Measurements from ENCODE around the gene SAMD10.
"Not testable (repeated sequence)": the region's sequence is repeated elsewhere in the genome, so short reads cannot be mapped to it uniquely, and the experiment has no call there.

SAMD10 gene

GRCh38 chr20:63976980-63977738 is 2.3 kb downstream of the SAMD10 start:
- Mint-ChIP-seq H3K4me1 (ENCODE audit: low read depth) (peaks cover 51% of the 10 kb centered on the region), H3K27ac (peak overlapping the region; percentile 11)

GRCh38 chr20:63976511-63976910 is 2.9 kb downstream of the SAMD10 start:
- Mint-ChIP-seq H3K4me3 (peak overlapping the region; percentile 2), H3K36me3 (ENCODE audit: low read depth) (peaks cover 24% of the 10 kb centered on the region), H3K4me1 (ENCODE audit: low read depth) (peaks cover 46% of the 10 kb centered on the region)
- H3K27me3 Mint-ChIP-seq, H3K27ac Mint-ChIP-seq, H3K9me3 Mint-ChIP-seq: not testable (repeated sequence)

More at GRCh38 chr20:63976980-63977738, 2.3 kb downstream of the SAMD10 start:
- Mint-ChIP-seq H3K27me3 (no peaks in the 10 kb centered on the region), H3K4me3 (peak overlapping the region; percentile 82), H3K36me3 (ENCODE audit: low read depth) (peaks cover 24% of the 10 kb centered on the region), H3K9me3 (no peaks in the 10 kb centered on the region)

- peaks cover 24% of the 10 kb centered on the region for H3K36me3 Mint-ChIP-seq (ENCODE audit: low read depth)
- H3K4me1 Mint-ChIP-seq (ENCODE audit: low read depth) = peaks cover 33% of the 10 kb centered on the region
- H3K27me3 Mint-ChIP-seq = no peaks in the 10 kb centered on the region
- H3K4me3 Mint-ChIP-seq = no peak overlapping the region
- H3K27ac Mint-ChIP-seq = no peak overlapping the region
- H3K9me3 Mint-ChIP-seq = no peaks in the 10 kb centered on the region
These were observed 4.8 kb downstream of the SAMD10 start for GRCh38 chr20:63974402-63975200.

- no peaks in the 10 kb centered on the region for H3K9me3 Mint-ChIP-seq
- H3K36me3 Mint-ChIP-seq (ENCODE audit: low read depth) = peaks cover 24% of the 10 kb centered on the region
- H3K27me3 Mint-ChIP-seq = no peaks in the 10 kb centered on the region
- no peak overlapping the region for H3K4me3 Mint-ChIP-seq
- peaks cover 35% of the 10 kb centered on the region for H3K4me1 Mint-ChIP-seq (ENCODE audit: low read depth)
- peak overlapping the region; percentile 56 for H3K27ac Mint-ChIP-seq
These were observed 5.6 kb downstream of the SAMD10 start for GRCh38 chr20:63973636-63974401.

GRCh38 chr20:63973160-63973479 is 6.3 kb downstream of the SAMD10 start:
- Mint-ChIP-seq H3K36me3 (ENCODE audit: low read depth) (peaks cover 24% of the 10 kb centered on the region), H3K9me3 (no peaks in the 10 kb centered on the region), H3K27ac (no peak overlapping the region), H3K27me3 (no peaks in the 10 kb centered on the region), H3K4me3 (no peak overlapping the region), H3K4me1 (ENCODE audit: low read depth) (peaks cover 37% of the 10 kb centered on the region)

GRCh38 chr20:63972312-63973159 is 6.9 kb downstream of the SAMD10 start:
- Mint-ChIP-seq H3K36me3 (ENCODE audit: low read depth) (peaks cover 24% of the 10 kb centered on the region), H3K9me3 (no peaks in the 10 kb centered on the region), H3K27ac (no peak overlapping the region), H3K27me3 (no peaks in the 10 kb centered on the region), H3K4me3 (no peak overlapping the region), H3K4me1 (ENCODE audit: low read depth) (peaks cover 32% of the 10 kb centered on the region)

- not testable (repeated sequence) for H3K9me3 Mint-ChIP-seq, H3K27me3 Mint-ChIP-seq, H3K4me3 Mint-ChIP-seq, H3K27ac Mint-ChIP-seq
- H3K36me3 Mint-ChIP-seq (ENCODE audit: low read depth) = peaks cover 25% of the 10 kb centered on the region
- peaks cover 26% of the 10 kb centered on the region for H3K4me1 Mint-ChIP-seq (ENCODE audit: low read depth)
These were observed 7.5 kb downstream of the SAMD10 start for GRCh38 chr20:63971960-63972311.

- H3K27ac Mint-ChIP-seq = no peak overlapping the region
- H3K27me3 Mint-ChIP-seq = no peaks in the 10 kb centered on the region
- H3K36me3 Mint-ChIP-seq (ENCODE audit: low read depth) = peaks cover 20% of the 10 kb centered on the region
- peaks cover 16% of the 10 kb centered on the region for H3K4me1 Mint-ChIP-seq (ENCODE audit: low read depth)
- peak overlapping the region; percentile 54 for H3K4me3 Mint-ChIP-seq
- no peaks in the 10 kb centered on the region for H3K9me3 Mint-ChIP-seq
These were observed 8.6 kb downstream of the SAMD10 start for GRCh38 chr20:63970714-63971431.

- Mint-ChIP-seq H3K4me3 (peak within 1 kb of the TSS; percentile 83), H3K9me3 (no peaks in the 10 kb centered on the region), H3K27ac (peak within 1 kb of the TSS; percentile 61), H3K36me3 (ENCODE audit: low read depth) (peaks cover 19% of the 10 kb centered on the region), H3K4me1 (ENCODE audit: low read depth) (peaks cover 15% of the 10 kb centered on the region), H3K27me3 (no peaks in the 10 kb centered on the region)
These were observed 9.4 kb downstream of the SAMD10 start, which contains the start of gene ZNF512B for GRCh38 chr20:63969838-63970713. Gene ZNF512B (minus strand): TSS chr20:63969930. CDS start chr20:63967950, 1,980 bp downstream.

- Mint-ChIP-seq H3K9me3 (no peaks in the 10 kb centered on the region), H3K27me3 (no peaks in the 10 kb centered on the region), H3K36me3 (ENCODE audit: low read depth) (peaks cover 15% of the 10 kb centered on the region), H3K4me3 (peak overlapping the region; percentile 83), H3K27ac (peak overlapping the region; percentile 61), H3K4me1 (ENCODE audit: low read depth) (peaks cover 15% of the 10 kb centered on the region)
These were observed 10.3 kb downstream of the SAMD10 start for GRCh38 chr20:63968928-63969760.

- Mint-ChIP-seq H3K36me3 (ENCODE audit: low read depth) (peaks cover 11% of the 10 kb centered on the region), H3K27me3 (no peaks in the 10 kb centered on the region), H3K4me3 (peak overlapping the region; percentile 83)
These were observed 11.1 kb downstream of the SAMD10 start for GRCh38 chr20:63968136-63968927.

More at GRCh38 chr20:63968136-63968927, 11.1 kb downstream of the SAMD10 start:
- H3K27ac Mint-ChIP-seq = peak overlapping the region; percentile 61
- H3K4me1 Mint-ChIP-seq (ENCODE audit: low read depth) = peaks cover 11% of the 10 kb centered on the region
- H3K9me3 Mint-ChIP-seq = no peaks in the 10 kb centered on the region
